ENCODE results near the gene PPP1R37.

PPP1R37 gene

DNA sequence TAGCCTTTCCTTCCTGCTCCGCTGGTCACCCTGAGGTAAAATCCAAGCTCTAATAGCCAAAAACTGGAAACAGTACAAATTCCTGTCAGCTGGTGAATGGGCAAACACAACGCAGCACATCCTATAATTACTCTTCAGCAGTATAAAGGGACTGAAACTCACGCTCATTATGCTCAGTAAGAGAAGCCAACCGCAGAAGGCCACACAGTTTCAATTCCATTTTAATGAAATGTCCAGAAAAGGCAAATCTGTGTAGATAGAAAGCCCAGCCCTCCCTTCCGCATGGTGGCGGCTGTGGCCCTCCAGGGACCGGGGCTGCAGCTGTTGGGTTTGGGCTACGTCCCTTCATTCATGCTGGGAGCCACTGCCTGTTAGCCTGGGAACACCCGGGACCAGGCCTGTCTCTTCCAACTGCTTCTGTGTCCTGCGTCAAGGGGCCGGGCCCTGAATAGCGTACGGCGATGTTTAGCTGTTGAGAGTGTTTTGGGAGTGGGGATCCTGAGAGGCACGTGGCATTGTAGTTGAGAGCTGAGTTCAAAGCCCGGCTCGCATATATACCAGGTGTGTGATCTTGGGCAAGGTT is 44.3 kb downstream of the PPP1R37 start:
- H3K4me3 ChIP-seq (ENCODE audit: low read depth, low read length): peak overlapping the region; percentile 43
- DNase-seq (ENCODE audit: low read depth): peak; percentile 83
- TF ChIP-seq CTCF (IDR thresholded peaks at IDR 0.05; ENCODE audit: low read depth, low read length, missing control alignments): no peak

DNA sequence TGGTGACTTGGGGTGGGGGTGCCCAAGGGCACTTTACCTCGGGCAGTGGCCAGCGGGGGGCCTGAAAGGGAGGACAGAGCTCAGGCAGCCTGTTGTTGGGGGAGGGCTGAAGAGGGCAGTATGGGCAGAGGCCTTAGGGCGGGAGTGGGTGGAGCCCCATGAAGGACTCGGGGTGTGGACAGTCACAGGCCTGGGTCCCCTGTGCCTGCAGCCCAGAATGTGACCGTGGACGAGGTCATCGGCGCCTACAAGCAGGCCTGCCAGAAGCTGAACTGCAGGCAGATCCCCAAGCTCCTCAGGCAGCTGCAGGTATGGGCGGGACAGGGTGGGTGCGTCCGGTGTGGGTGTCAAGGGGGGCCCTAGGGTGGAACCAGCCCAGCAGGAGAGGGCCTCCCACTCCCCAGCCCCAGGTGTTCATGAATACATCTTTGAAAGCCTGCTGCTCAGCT is 45.3 kb downstream of the PPP1R37 start:
- DNase-seq (ENCODE audit: low read depth): no peak
- no peak overlapping the region for H3K4me3 ChIP-seq (ENCODE audit: low read depth, low read length)

GRCh38 chr19:45139286-45140143 is 46.5 kb downstream of the PPP1R37 start:
- no peak for TF ChIP-seq CTCF (IDR thresholded peaks at IDR 0.05; ENCODE audit: low read depth, low read length, missing control alignments)
- H3K4me3 ChIP-seq (ENCODE audit: low read depth, low read length): no peak overlapping the region
- no peak for DNase-seq (ENCODE audit: low read depth)

More for the DNA sequence above, 45.3 kb downstream of the PPP1R37 start:
- no peak for TF ChIP-seq CTCF (IDR thresholded peaks at IDR 0.05; ENCODE audit: low read depth, low read length, missing control alignments)

GRCh38 chr19:45140144-45140503 is 47.1 kb downstream of the PPP1R37 start:
- TF ChIP-seq CTCF (IDR thresholded peaks at IDR 0.05; ENCODE audit: low read depth, low read length, missing control alignments): no peak
- no peak for DNase-seq (ENCODE audit: low read depth)
- no peak overlapping the region for H3K4me3 ChIP-seq (ENCODE audit: low read depth, low read length)

- DNase-seq (ENCODE audit: low read depth): no peak
- no peak for TF ChIP-seq CTCF (IDR thresholded peaks at IDR 0.05; ENCODE audit: low read depth, low read length, missing control alignments)
- no peak overlapping the region for H3K4me3 ChIP-seq (ENCODE audit: low read depth, low read length)
Measured at GRCh38 chr19:45140533-45140932, 47.6 kb downstream of the PPP1R37 start.

DNA sequence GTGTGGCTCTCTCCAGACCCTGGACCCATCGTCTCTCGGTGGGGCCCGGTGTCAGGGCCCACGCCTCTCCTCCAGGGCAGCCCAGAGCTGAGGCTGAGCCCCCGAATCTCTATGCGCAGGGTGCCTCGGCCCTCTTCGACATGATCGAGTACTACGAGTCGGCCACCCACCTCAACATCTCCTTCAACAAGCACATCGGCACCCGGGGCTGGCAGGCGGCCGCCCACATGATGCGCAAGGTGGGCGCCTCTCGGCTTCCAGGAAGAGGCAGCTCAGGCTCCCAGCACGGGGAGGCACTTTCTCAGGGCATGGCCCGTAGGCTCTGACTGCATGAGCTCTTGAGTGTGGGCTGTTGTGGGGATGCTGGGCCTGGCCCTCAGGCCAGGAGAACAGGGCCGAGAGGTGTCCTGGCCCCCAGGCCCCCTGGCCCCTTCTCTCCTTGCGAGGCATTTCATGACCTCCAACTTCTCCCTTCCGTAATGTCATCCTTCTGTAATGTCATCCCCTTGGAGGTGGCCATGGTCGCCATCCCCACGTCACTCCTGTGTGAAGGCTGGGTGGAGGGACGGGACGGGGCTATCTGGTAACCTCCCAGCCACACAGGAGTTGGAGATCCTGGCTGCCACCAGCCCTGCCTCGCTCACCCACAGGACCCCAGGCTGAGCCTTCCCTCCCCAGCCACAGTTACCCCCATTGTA is 48.4 kb downstream of the PPP1R37 start:
- DNase-seq (ENCODE audit: low read depth): no peak
- TF ChIP-seq CTCF (IDR thresholded peaks at IDR 0.05; ENCODE audit: low read depth, low read length, missing control alignments): no peak
- no peak overlapping the region for H3K4me3 ChIP-seq (ENCODE audit: low read depth, low read length)
